Measurements from ENCODE around the gene APBA1.
A peak's percentile ranks its signal among the peaks of the same experiment; 100 is the strongest.

Gene APBA1

DNA sequence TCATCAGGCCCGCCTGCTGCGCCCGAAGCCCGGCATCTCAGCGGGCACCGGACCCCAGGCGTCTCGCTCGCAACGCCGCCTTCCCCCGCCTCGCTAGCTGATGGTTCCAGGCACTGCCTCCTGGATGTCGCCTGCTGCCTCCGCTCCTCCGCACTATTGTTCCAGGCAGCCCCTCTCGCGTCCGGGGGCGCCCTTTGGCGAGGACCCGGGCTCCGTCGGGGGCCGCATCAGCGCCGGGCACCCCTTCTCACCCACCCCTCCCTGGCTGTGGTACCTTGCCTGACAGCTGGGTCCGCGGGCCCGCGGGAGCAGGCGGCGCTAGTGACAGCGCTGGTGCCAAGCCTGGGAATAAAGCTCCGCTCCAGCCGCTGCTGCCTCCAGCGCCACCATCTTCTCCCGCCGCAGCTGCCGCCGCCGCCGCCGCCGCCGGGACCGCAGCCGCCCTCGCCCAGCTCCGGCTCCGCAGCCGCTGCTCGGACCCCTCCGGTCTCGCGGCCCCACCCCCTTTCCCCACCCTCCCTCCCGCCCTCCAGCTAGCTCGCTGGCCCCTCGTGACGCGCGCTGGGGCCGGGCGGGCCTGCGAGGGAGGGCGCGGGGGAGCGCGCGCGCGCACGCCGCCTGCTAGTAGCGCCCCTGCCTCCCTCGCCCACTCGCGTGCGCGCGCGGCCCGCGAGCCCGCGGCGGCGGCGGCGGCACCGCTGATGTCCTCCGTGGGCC, at the start of gene APBA1:
Gene APBA1 (minus strand): TSS at position 493 of the 717 bp plus-strand sequence.
- DNase-seq: peak; percentile 60

DNA sequence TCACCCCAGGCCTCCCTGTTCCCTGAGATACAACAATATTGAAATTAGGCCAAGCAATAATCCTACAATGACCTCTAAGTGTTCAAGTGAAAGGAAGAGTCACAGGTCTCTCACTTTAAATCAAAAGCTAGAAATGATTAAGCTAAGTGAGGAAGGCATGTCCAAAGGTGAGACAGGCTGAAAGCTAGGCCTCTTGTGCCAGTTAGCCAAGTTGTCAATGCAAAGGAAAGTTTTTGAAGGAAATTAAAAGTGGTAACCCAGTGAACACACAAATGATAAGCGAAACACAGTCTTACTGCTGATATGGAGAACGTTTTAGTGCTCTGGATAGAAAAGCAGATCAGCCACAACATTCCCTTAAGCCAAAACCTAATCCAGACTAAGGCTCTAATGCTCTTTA, 47.8 kb upstream of the APBA1 start:
- DNase-seq: no peak

DNA sequence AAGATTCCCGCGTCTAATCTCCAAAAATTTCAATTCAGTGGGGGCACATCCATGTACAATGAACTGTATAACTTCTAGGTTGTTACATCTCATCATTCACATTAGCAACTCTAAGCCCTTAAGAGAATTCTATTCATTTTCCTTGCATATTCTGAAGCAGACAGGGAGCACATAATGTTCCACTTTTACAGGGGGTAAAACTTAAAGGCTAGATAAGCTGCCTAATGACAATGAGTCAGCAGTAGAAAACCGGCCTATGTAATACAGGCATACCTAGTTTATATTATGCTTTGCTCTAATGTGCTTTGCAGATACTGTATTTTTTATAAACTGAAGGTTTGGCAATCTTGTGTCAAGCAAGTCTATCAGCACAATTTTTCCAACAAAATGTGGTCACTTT, 47.2 kb upstream of the APBA1 start:
- DNase-seq: no peak

DNA sequence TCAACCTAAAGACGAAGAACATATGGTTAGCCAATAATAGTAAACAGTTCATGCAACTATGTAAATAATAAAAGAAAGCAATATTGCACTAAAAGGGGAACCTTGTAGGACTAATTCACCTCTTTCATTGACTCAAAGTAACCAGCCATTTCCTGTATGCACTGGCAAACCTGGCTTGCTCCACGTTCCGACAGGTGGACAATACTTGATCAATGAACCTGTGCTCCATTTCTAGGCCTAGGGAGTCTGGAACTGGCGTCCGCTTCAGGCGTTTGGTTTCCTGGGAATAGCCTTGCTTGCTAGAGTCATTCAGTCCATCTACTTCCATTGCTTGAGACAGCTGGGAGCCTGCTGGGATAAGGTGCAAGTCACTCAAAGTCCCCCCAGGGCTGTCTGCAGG, 46.0 kb upstream of the APBA1 start:
- DNase-seq: no peak

DNA sequence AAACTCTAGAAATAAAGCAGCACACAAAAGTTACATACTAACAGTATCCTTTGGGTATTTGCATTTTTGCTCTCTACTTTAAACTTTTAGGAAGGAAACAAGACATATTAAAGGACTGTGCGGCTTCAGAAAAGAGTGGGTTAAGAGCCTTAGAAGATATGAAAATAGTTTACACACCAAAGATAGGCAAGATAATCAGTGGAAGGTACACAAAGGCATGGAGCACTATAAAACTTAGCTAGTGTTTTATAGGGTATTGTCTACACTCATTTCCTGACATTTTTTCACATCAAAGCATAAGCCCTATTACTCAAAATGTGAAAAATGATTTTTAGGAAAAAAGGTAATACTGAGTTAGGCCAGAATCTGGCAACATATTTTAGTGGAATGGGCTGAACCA, 43.7 kb upstream of the APBA1 start:
- DNase-seq: no peak

DNA sequence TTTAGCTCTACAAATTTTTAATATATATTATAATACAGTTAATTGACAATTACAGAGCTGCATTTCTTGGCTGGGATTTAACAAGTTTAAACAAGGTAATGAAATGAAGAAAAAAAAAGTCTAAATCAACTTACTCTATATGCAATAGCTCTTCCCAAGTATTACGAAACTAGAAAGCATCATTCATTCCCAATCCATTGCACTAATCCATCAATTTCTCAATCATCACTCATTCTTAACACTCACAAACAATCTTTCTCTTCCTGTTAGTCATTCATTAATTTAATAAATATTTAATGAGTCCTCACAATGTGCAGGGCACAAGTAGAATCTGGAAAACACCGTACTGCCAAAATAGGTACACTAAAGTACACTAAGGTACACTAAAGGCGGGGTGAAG, 42.9 kb upstream of the APBA1 start:
- no peak for DNase-seq

DNA sequence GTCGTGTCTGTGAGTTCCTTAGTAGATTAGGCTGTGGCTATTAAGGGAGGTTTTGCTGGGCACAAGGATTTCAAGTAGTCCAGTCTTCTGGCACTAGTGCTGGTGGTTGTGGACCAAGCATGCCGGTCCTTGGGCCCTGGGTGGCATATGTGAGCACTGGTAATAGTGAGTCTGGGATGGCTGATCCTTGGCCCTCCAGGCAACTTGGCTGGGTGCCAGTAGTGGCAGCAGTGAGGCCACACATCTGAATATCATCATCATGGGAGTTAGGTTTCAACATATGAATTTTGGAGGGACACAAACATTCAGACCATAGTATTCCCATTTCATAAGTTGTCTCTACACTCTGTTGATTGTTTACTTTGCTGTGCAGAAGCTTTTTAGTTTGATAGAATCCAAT, 25.3 kb upstream of the APBA1 start:
- no peak for DNase-seq

DNA sequence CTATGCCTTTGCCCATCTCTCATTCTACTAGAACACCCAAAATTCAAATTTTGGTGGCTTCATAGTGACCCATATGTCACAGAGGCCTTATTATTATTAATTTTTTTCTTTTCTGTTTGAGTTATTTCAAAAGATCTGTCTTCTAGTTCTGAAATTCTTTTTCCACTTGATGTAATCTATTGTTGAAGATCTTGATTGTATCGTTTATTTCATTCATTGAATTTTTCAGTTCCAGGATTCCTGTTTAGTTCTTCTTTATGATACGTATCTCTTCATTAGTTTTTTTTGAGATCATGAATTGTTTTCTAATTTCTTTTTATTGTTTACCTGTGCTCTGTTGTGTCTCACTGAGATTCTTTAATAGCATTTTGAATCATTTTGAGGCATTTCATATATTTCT, 24.6 kb upstream of the APBA1 start:
- DNase-seq: no peak

DNA sequence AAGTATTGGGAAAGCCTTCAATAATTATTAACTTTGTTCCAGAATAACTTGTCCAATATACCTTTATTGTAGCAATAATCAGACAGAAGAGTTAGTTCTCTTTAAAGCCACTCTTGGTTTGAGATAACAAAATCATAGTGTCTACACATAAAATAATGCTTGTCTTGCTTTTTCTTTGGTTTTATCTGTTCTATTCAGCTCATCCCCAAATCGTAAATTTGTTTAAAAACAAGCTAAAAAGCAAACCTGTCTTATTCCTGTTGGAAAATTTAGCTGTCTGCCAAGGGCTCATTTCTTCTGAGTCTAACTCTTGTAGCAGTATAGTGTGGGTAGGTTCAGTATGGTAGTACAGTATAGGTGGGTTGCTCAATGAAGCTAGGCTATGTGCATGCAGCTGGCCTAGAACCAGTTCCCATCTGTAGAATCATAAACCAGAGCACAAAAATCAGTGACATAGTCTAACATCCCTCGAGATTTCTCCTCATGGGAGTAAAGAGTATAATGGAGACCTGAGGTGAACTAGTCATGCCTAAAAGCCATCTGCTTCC, 17.9 kb upstream of the APBA1 start:
- DNase-seq: no peak

DNA sequence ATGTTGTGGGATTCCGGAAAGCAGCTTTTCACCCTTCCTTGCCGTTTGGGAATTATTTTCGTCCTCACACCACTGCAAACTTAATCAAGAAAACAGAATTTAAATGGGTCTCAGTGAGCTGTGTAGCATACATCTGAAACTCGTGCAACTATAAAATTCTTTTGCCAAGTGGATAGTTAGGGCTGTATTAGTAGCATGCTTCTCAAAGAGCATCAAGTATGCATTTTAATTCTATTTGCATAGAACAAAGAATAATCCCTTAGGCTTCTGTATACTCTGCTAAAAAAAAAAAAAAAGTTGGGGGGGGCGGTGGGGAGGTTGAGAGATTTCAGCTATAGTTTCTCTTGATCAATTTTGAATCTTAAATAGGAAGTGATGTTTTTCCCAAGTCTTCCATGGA, 11.8 kb upstream of the APBA1 start:
- no peak for DNase-seq

DNA sequence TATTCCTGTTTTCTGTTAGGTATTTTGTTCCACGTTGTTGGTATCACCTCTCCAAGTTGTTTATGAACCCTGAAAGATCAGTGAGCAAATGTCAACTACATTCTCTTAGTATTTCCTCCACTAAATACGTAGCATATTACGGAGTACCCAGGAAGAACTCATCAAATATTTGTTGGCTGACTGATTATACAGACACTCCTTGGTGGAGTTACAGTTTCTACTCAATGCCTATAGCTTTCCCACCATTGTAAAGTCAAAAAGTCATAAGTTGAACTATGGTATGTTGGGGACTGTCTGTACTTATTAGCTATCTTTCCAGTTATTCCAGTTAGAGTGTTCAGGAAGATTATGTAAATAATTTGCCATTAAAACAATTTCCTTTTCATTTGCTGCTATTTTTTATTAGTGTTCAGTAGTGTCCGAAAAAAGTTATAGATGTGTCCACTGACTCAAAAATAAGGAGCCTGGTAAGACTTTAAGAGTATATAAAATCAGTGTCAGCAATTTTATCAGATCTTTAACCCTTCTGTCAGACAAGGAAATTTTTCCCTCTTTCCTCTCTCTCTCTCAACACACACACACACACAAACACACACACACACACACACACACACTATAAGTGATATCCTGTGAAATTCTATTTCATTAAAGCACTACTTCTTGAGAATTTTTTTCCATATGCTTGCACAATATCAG, 6.8 kb upstream of the APBA1 start:
- DNase-seq: no peak

DNA sequence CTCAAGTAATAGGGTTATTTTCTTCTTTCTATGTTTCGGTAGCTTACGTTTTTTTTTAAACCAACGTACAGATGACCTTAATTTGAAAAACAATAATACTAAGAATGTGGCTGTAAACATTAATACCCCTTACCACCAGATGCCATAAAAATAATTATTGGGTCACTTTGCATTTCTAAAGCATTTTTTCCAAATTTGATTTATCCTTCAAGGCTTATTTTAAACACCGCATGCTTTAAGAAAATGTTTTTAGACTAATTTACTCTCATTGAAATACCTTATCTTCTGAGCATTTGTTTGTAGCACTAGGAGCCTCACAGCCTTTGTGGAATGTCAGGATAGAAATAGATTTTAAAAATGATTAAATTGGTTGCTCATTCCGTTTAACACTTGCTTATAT, 5.8 kb upstream of the APBA1 start:
- no peak for DNase-seq

DNA sequence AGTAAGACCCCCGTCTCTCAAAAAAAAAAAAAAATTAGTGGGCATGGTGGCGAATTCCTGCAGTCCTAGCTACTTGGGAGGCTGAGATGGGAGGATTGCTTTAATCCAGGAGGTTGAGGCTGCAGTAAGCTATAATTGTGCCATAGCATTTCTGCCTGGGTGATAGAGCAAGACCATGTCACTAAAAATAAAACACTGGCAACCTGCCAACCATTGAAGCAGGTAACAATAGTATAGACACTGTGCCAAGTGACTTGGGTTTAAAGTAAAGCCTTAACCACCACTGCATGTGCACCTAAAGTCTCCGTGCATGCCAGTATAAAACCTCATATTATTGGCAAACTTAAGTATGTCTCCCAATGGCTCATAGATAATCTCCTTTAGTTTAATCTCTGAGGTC, 3.4 kb upstream of the APBA1 start:
- DNase-seq: no peak

DNA sequence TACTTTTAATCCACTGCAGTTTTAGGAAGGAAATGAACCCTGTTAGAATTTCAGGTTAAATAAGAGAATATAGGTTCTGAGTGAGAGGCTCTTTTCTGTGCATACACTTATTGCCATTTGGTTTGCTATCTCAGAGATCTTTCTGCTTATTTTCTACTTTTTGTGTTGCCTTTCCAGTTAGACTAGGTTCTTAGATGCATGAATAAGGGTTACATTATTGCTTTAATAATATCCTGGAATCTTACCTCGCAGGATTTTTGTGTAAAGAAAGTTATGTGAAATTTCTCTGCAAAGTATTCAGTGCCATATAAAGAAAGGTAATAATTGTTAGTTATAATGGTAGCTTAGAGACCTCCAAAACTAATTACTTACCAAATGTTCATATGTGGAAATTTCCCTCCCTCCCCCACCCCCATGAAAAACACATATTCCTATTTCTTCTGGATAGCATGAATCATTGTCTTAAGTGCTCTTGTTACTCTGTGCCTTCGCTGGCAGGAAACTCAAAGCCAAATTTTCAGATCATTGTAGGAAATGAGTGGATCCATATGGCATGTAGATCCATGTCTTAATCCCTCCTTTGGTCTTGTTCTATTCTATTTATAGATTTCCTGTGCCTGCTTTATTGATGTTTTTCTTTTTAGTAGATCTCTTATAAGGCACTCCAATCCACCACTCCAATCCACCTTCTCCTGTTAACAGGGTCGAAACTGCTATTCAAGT, 2.7 kb upstream of the APBA1 start:
- DNase-seq: no peak

DNA sequence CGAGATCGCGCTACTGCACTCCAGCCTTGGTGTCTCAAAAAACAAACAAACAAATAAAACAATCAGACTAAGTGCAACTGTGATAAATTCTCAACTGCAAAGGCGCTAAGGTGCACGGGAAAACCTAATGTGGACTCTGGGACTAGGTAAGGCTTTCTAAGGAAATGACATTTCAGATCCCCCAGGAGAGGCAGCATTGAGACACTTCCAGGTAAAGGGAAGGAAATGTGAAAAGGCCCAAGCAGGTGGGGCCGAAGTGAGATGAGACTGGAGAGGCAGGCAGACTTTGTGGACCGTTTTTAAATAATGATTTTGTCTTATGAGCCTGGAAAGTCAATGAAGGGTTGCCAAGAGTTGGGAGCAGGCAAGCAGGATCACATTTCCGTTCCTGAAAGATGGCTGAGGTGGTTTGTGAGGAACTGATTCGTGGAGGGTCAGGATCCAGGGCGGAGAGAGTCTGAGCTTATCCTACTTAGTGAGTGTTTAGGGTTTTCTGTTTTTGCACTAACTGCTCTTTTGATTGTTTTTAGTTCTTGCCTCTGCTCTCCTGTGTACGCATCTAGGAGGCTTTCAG, 2.0 kb upstream of the APBA1 start:
- DNase-seq: no peak

DNA sequence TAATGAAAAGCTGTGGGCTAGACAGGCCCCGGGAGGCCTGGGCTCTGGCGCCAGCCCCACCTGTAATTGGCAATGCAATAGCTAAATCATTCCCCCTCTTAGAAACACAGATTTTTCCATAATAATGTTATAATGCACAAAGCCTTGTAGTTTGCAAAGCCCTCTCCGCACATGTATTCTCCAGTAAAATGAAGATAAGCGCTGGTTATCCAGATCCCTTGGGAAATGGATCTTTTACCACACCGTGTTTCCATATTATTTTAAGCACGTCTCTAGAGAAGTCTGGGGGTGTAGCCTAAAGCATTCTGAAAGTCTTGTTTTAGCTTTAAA, 1.1 kb upstream of the APBA1 start:
- no peak for DNase-seq

DNA sequence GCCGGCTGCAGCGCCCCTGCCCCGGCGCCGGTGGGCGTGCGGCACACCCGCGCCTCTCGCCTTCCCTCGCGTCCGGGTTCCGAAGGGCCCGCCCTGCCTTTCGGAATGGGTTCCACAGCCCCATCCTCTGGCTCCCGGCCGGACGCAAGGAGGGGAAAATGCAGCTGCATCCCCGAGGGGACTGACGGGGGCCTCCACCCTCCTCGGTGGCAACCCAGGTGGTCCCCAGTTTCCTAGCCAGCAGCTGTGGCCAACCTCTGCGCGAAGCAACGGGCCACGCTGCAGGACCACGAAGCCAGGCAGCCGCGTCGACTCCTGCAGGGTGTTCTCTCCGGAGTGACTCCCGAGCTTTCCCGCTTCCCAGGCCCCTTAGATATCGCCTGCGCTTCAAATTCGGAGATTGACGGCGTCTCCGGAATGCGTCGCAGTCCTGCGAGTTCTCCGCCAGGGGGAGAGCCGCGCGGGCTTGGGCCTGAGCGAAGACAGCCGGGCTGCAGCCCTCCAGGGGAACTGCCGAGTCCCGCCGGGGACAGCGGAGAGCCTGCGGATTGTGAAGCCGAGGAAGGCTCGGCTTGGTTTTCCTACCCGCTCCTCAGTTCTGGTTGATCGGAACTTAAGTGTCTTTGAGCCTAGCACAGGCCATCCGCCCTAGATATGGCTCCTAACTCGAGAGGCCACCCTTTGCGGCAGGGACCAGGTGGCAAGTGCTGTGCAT, 582 bp upstream of the APBA1 start:
- DNase-seq: peak; percentile 66

DNA sequence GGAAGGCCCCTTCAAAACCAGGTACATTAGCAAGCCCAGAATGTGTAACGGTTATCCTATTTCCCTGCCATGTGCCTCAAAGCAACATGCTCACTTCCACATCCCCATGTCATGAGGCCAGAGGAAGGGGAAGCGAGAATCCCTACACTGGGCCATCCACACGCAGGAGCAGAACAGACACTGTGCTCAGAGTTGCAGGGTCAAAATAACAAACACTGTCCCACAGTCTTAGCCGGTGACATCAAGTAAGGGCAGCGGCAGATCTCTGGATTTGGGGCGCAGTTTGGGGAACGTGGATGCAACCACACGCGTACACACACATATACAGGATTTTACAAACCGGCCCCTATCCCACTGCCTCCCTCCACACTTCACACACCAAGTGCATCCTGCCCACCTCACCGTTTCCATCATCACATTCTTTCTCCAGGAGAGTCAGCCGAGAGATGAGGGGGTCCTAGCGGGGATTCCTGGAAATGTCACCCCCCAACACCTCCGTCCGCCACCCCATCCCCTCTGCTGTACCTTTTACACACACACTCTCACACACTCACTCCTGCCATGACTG, 776 bp downstream of the APBA1 start:
- DNase-seq: no peak

DNA sequence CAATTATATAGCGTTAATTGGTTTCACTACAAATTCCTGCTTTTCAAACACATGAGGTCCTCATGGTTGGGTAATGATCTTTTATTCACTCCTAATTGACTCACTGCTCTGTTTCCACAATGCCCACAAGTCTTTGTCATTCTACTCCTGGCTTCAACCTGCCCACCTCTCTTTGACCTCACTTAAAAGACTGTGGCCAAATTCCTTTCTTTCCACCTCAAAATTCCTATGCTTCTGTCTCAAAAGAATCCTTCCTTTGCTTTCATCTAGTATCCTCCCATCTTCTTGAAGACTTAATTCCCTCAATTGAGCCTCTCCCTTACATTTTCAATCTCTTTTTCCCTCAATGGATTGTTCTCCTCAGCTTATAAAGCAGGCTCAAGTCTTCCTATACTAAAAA, 4.9 kb downstream of the APBA1 start:
- DNase-seq: no peak

DNA sequence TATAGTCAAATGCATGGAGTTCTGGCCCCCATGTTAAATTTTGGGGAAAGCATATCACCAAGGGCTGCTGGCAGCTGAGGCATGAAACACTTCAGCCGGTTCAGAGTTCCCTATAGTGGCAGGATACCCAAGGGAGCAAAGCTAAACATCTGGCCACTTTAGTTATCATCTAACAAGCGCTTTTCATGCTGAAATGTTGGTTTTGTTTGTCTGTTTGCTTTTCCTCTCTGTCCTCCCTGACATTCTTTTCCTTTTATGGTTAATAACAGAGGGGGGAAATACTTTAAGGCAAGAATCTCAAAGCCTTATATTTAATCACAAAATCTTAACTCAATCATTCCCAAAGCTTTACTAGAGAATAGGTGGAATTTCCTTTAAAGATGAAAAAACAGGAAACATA, 11.9 kb downstream of the APBA1 start:
- no peak for DNase-seq

DNA sequence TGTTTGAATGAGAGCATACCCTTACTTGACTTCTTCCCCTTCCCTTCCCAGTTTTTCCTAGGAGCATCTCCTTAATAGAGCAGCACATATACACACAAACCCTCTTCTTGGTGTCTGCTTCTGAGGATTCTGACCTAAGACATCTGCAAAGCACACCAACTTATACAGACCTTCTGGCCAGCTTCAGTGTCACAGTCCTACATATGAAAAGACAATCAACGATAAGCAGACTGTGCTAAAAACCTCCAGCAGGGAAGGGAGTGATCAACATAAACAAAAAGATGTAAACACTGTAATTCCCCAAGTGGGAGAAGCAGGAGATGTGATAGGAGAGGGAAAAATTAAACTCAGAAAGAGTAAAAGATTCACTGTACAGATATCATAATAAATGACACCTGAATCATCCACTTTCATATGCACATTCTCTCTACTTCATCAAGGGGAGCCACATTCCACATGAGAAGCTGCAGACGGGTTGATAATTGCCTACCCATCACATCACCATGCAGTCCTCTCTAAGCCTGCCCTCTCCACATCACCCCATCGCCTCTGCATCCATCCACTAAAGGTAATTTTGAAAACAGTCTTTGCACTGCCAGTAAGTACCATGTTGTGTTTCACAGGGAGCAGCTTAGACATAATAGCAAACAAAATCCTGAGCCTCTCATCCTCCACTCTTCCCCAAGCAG, 13.0 kb downstream of the APBA1 start:
- DNase-seq: no peak

DNA sequence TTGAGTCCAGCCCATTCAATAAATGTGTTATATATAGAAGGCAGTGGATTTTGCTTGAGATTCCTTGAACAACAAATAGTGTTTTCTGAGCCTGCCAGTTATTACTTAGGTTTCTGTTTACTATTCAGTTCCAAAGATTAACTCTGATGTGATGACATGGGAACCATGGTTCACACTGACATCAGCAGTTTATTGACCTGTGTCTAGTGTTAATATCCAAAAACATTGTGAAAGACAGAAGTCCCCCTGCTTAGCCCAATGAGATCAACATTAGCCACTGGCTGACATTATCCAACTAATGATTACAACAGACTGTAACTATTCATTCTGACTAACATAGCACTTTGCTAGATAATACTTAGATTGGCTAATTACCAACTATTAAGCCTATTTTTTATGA, 14.9 kb downstream of the APBA1 start:
- DNase-seq: no peak

Data from NCI-H774 (cell line).